Neural cell (in vitro differentiated cells): ENCODE results near the gene OTUB2.
A peak's percentile ranks its signal among the peaks of the same experiment; 100 is the strongest.

Source experiments
- CTCF ChIP-seq: fragments of 450-650 bp; IDR thresholded peaks from 2 replicates; pipeline ENCODE4 v1.5.1; 2014; ENCODE audit warnings: antibody characterized with exemption, mild to moderate bottlenecking, moderate library complexity; ENCODE audit not compliant: poor library complexity, severe bottlenecking
- EZH2 ChIP-seq: fragments of 200-600, 300-800 bp; shearing (Covaris generic), sonication (generic); IDR thresholded peaks from 2 replicates; pipeline ENCODE4 v1.6.1; 2014; ENCODE audit warnings: antibody characterized with exemption, low read length, borderline replicate concordance, mild to moderate bottlenecking; ENCODE audit not compliant: insufficient read depth, poor library complexity, severe bottlenecking
- RAD21 ChIP-seq: fragments of 450-650 bp; conservative IDR thresholded peaks from 2 replicates; pipeline ENCODE4 v1.6.1; 2014; ENCODE audit warnings: antibody characterized with exemption, mild to moderate bottlenecking, moderate library complexity
- SMC3 ChIP-seq: fragments of 450-650 bp; conservative IDR thresholded peaks from 2 replicates; pipeline ENCODE4 v1.6.1; 2014; ENCODE audit warnings: antibody characterized with exemption, mild to moderate bottlenecking, moderate library complexity; ENCODE audit not compliant: poor library complexity

DNA sequence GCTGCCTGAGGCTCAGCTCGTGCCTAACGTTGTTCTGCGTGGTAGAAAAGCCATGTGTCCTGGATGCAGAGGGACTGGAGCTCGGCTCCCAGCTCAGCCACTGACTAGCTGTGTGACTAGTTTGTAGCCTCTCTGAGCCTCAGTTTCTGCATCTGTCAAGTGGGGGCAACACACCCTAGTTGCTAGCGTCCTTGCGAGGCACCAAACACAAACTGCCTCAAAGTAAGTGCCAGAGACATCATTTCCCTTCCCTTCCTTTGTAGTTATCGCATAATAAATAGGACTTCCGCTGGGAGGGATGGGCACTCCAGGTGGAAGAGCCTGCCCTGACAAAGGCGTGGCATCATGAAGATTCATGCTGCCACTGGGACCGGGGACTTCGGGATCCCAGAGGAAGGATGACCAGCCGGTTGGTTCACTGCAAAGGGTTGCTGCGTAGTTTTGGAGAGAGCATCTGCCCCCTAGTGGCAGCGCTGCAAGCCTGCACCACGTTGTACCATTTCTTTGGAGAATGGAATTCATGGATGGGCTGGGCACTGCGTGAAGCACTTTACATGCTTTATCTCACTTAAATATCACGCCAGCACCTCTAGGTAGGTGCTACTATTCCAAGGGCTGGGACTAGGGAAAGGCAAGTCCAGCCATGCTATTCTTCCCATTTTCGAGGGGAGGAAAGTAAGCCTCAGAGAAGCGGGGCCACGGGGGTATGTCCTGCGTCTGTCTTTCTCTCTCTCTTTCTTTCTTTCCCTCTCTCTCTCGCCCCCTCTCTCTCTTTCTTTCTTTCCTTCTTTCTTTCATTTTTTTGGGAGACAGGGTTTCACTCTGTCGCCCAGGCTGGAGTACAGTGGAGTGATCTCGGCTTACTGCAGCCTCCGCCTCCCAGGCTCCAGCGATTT lies 24.4 kb upstream of the OTUB2 start:
- TF ChIP-seq CTCF, result peak; percentile 86
- TF ChIP-seq SMC3, result peak; percentile 78
- peak; percentile 77 for TF ChIP-seq RAD21
- TF ChIP-seq EZH2, result no peak
